ENCODE measurements around the gene WWOX. TPM values are rescaled to one million over a fixed set of nuclear protein-coding genes. Genes with fewer than 3 reads are reported as not detected.

WWOX gene
- polyA plus RNA-seq, 1 donor (not counting 4 experiments of a cell fraction or from before 2014, with no cell fraction given) = 5.1 TPM

GRCh38 chr16:78383118-78383517 is 283.7 kb downstream of the WWOX start:
- H3K27me3 ChIP-seq (ENCODE audit: control insufficient read depth, extremely low read depth, insufficient read depth, low read length) = no peaks in the 10 kb centered on the region
- H4K20me1 ChIP-seq (ENCODE audit: control insufficient read depth, extremely low read depth, insufficient read depth, low read length) = no peaks in the 10 kb centered on the region
- H3K4me1 ChIP-seq (ENCODE audit: control insufficient read depth, extremely low read depth, insufficient read depth, low read length) = no peaks in the 10 kb centered on the region
- no peak overlapping the region for H3K9ac ChIP-seq (ENCODE audit: control insufficient read depth, extremely low read depth, insufficient read depth, low read length)
- no peaks in the 10 kb centered on the region for H3K36me3 ChIP-seq (ENCODE audit: control insufficient read depth in 2 of 2, extremely low read depth in 1 of 2, insufficient read depth in 2 of 2, low read length in 2 of 2)
- no peak for FAIRE-seq
- no peak overlapping the region for H3K27ac ChIP-seq (ENCODE audit: control insufficient read depth, insufficient read depth, low read length)
- H3K9me3 ChIP-seq (ENCODE audit: control insufficient read depth, low read depth, low read length) = no peaks in the 10 kb centered on the region
- no peak overlapping the region for H3K4me3 ChIP-seq (ENCODE audit: control insufficient read depth in 2 of 3, extremely low read depth in 1 of 3, insufficient read depth in 2 of 3, low read depth in 1 of 3, low read length in 3 of 3)
- TF ChIP-seq, protein P1, sequence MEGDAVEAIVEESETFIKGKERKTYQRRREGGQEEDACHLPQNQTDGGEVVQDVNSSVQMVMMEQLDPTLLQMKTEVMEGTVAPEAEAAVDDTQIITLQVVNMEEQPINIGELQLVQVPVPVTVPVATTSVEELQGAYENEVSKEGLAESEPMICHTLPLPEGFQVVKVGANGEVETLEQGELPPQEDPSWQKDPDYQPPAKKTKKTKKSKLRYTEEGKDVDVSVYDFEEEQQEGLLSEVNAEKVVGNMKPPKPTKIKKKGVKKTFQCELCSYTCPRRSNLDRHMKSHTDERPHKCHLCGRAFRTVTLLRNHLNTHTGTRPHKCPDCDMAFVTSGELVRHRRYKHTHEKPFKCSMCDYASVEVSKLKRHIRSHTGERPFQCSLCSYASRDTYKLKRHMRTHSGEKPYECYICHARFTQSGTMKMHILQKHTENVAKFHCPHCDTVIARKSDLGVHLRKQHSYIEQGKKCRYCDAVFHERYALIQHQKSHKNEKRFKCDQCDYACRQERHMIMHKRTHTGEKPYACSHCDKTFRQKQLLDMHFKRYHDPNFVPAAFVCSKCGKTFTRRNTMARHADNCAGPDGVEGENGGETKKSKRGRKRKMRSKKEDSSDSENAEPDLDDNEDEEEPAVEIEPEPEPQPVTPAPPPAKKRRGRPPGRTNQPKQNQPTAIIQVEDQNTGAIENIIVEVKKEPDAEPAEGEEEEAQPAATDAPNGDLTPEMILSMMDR (optimal IDR thresholded peaks at IDR 0.05 in 1 of 3, IDR thresholded peaks at IDR 0.05 in 1 of 3, conservative IDR thresholded peaks at IDR 0.05 in 1 of 3; ENCODE audit: extremely low read depth in 1 of 3, insufficient read depth in 2 of 3, low read length in 3 of 3) = no peak
- no peak for TF ChIP-seq EZH2 (IDR thresholded peaks at IDR 0.05; ENCODE audit: low read length)
- no peak overlapping the region for H2AFZ ChIP-seq (ENCODE audit: control insufficient read depth, low read length)
- H3K79me2 ChIP-seq (ENCODE audit: control insufficient read depth, insufficient read depth, low read length) = no peaks in the 10 kb centered on the region
- dilution Hi-C loops (cut with MboI; ENCODE audit: extremely low pct_ligation_motif_present, low sequenced_read_pairs) = no loop called here
- DNase-seq (ENCODE audit: low read depth, low spot score) = no peak
- H3K9me1 ChIP-seq (ENCODE audit: control insufficient read depth, extremely low read depth, insufficient read depth, low read length) = no peaks in the 10 kb centered on the region
- no peak overlapping the region for H3K4me2 ChIP-seq (ENCODE audit: control insufficient read depth, extremely low read depth, insufficient read depth, low read depth, low read length)

- Histone ChIP-seq H3K36me3 (ENCODE audit: control insufficient read depth in 2 of 2, extremely low read depth in 1 of 2, insufficient read depth in 2 of 2, low read length in 2 of 2) (no peaks in the 10 kb centered on the region), H3K9me3 (ENCODE audit: control insufficient read depth, low read depth, low read length) (no peaks in the 10 kb centered on the region), H3K9me1 (ENCODE audit: control insufficient read depth, extremely low read depth, insufficient read depth, low read length) (no peaks in the 10 kb centered on the region), H3K4me3 (ENCODE audit: control insufficient read depth in 2 of 3, extremely low read depth in 1 of 3, insufficient read depth in 2 of 3, low read depth in 1 of 3, low read length in 3 of 3) (no peak overlapping the region), H2AFZ (ENCODE audit: control insufficient read depth, low read length) (no peak overlapping the region), H3K9ac (ENCODE audit: control insufficient read depth, extremely low read depth, insufficient read depth, low read length) (no peak overlapping the region), H3K79me2 (ENCODE audit: control insufficient read depth, insufficient read depth, low read length) (no peaks in the 10 kb centered on the region), H3K27ac (ENCODE audit: control insufficient read depth, insufficient read depth, low read length) (no peak overlapping the region), H4K20me1 (ENCODE audit: control insufficient read depth, extremely low read depth, insufficient read depth, low read length) (no peaks in the 10 kb centered on the region), H3K4me1 (ENCODE audit: control insufficient read depth, extremely low read depth, insufficient read depth, low read length) (no peaks in the 10 kb centered on the region), H3K27me3 (ENCODE audit: control insufficient read depth, extremely low read depth, insufficient read depth, low read length) (no peaks in the 10 kb centered on the region), H3K4me2 (ENCODE audit: control insufficient read depth, extremely low read depth, insufficient read depth, low read depth, low read length) (no peak overlapping the region)
- dilution Hi-C loops (cut with MboI; ENCODE audit: extremely low pct_ligation_motif_present, low sequenced_read_pairs) = no loop called here
- FAIRE-seq = no peak
- DNase-seq (ENCODE audit: low read depth, low spot score) = no peak
- TF ChIP-seq, protein P1 (optimal IDR thresholded peaks at IDR 0.05 in 1 of 3, IDR thresholded peaks at IDR 0.05 in 1 of 3, conservative IDR thresholded peaks at IDR 0.05 in 1 of 3; ENCODE audit: extremely low read depth in 1 of 3, insufficient read depth in 2 of 3, low read length in 3 of 3) = no peak
- no peak for TF ChIP-seq EZH2 (IDR thresholded peaks at IDR 0.05; ENCODE audit: low read length)
Measured at GRCh38 chr16:78385086-78385805, 285.8 kb downstream of the WWOX start.

Measured in keratinocyte (primary cell).